ENCODE measurements around the gene UBE3A.

DNA sequence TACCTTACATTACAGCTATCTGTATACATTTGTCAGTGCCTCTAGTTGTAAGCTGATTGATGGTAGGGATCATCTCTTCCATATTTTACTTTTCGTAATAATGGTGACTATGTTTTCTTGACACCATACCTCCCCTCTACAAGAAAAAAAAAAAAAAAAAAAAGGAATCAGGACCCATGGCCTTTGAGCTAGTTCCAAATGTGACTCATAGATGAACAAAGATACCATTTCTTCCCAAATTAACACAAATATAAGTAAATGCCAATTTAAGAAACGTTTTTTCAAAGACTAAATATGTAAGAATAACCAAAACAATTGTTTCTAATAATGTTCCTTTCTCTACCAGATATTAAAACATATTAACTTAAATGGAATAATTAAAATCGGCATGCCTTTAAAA lies 23.1 kb downstream of the UBE3A start:
- no peak for TF ChIP-seq CTCF (IDR thresholded peaks at IDR 0.05)
- TF ChIP-seq POLR2A (IDR thresholded peaks at IDR 0.05), result no peak
